ENCODE measurements around the gene USP12. TPM values are rescaled to one million over a fixed set of nuclear protein-coding genes. Genes with fewer than 3 reads are reported as not detected.

The USP12 gene
- total and polyA plus RNA-seq, 3 donors from 2014 or later = 24.3 to 30.2 (median 26.1) TPM

DNA sequence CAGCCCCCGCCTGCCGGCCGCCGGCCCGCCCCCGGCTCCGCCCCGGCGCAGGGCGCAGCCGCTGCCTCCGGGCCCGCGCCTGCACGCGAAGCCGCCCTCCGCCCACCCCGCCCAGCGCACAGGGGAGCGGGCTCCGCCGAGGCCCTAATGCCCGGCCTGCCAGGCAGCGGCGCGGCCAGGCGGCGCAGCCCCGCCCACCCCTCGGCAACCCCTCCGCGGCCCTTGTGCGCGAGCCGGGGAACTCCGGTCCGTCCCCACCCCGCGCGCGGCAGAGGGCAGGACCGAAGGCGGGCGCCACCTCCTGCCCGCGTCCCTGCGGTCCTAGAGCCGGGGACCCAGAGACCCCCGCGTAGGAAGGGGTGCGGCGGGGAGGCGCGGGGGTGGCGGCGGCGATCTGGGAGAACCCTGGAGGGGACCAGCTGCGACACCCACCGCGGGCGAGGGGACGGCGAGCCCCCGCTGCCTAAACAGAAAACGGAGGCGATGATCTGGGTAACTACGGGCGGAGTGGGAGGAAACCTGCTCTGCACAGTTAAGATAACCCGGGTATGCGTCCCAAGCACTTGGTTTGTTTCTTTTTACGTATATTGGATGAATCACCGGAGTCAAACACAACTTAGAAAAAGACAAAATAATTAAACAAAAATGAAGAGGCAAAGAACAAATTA, 350 bp upstream of the USP12 start:
- Histone ChIP-seq H3K4me3 (peak overlapping the region; percentile 81 to 87), H3K27me3 (no peaks in the 10 kb centered on the region), H3K9me3 (no peaks in the 10 kb centered on the region), H3K27ac (peak overlapping the region; percentile 61 to 96), H3K36me3 (ENCODE audit: low read depth, missing control alignments) (no peaks in the 10 kb centered on the region), H3K4me1 (peaks cover 12% of the 10 kb centered on the region)
- no peak for TF ChIP-seq POLR2A (IDR thresholded peaks at IDR 0.05)
- TF ChIP-seq, protein P1, sequence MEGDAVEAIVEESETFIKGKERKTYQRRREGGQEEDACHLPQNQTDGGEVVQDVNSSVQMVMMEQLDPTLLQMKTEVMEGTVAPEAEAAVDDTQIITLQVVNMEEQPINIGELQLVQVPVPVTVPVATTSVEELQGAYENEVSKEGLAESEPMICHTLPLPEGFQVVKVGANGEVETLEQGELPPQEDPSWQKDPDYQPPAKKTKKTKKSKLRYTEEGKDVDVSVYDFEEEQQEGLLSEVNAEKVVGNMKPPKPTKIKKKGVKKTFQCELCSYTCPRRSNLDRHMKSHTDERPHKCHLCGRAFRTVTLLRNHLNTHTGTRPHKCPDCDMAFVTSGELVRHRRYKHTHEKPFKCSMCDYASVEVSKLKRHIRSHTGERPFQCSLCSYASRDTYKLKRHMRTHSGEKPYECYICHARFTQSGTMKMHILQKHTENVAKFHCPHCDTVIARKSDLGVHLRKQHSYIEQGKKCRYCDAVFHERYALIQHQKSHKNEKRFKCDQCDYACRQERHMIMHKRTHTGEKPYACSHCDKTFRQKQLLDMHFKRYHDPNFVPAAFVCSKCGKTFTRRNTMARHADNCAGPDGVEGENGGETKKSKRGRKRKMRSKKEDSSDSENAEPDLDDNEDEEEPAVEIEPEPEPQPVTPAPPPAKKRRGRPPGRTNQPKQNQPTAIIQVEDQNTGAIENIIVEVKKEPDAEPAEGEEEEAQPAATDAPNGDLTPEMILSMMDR (IDR thresholded peaks at IDR 0.05) = no peak
- intact Hi-C loops (cut with DNase I; ENCODE audit: low total_unique reads) = no loop called here
- whole genome bisulfite sequencing, 2 donors = 0% methylated on average over 17 to 37 of the region's 73 CpGs
- DNase-seq = peak; percentile 91

DNA sequence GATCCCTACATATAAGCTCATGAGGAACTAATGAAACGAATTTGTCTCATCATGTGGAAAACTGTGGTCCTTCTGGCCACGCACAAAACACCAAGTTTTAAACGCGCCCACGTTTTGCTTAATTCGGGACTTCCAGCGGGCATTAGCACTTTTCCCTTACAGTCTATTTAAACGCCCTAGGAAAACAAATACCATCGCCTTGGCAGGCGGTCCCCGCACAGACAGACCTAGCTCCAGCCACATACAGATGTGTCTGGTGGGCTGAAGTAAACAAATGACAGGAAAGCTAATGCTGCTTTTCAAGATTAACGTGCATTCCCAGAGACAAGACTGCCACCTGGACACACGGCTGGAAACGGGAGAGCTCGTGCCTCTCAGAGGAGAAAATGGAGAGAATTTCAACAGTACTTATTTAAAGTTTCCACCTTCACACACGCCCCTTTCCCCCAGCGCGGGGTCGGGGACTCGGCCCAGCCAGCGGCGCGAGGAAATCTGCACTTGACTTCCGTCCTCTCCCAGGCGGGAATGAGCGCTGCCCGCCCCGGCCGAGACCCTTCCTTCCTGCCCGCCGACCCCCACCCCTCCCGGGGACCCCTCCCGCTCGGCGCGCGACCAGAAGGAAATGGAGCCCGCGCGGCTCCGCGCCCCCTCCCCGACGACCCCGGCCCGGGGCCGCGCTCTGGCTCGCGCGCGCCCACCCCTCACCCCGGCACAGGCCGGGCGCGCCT, 931 bp downstream of the USP12 start:
- peak overlapping the region; percentile 8 to 96 for H3K27ac ChIP-seq
- intact Hi-C loops (cut with DNase I; ENCODE audit: low total_unique reads) = no loop called here
- no peaks in the 10 kb centered on the region for H3K36me3 ChIP-seq (ENCODE audit: low read depth, missing control alignments)
- H3K9me3 ChIP-seq = no peaks in the 10 kb centered on the region
- no peaks in the 10 kb centered on the region for H3K27me3 ChIP-seq
- DNase-seq = peak; percentile 53
- TF ChIP-seq POLR2A (IDR thresholded peaks at IDR 0.05) = no peak
- peaks cover 12% of the 10 kb centered on the region for H3K4me1 ChIP-seq
- WGBS, 2 donors = 1 to 2% methylated on average over 16 to 40 of the region's 56 CpGs
- peak overlapping the region; percentile 54 to 87 for H3K4me3 ChIP-seq

DNA sequence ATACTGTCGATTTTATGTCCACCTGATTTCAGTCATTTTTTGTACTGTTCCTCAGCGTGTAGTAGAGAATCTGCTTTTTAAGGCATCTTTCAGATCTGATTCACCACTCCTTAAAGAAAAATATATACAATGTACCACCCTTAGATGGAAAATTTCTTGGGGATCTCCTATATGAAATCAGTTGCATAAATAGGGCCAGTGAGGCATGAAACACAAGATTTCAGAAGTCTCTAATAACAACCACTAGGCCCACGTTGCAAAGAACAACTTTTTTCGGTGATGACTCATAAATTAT, 1.4 kb downstream of the USP12 start:
- no peaks in the 10 kb centered on the region for H3K36me3 ChIP-seq (ENCODE audit: low read depth, missing control alignments)
- peak overlapping the region; percentile 8 to 96 for H3K27ac ChIP-seq
- TF ChIP-seq POLR2A (IDR thresholded peaks at IDR 0.05) = no peak
- TF ChIP-seq, protein P1 (IDR thresholded peaks at IDR 0.05) = no peak
- intact Hi-C loops (cut with DNase I; ENCODE audit: low total_unique reads) = no loop called here
- H3K4me1 ChIP-seq = peaks cover 17% of the 10 kb centered on the region
- H3K27me3 ChIP-seq = no peaks in the 10 kb centered on the region
- H3K9me3 ChIP-seq = no peaks in the 10 kb centered on the region
- H3K4me3 ChIP-seq = peak overlapping the region; percentile 54 to 87
- WGBS, 2 donors = 16 to 19% methylated on average over 4 of the region's 4 CpGs
- no peak for DNase-seq

DNA sequence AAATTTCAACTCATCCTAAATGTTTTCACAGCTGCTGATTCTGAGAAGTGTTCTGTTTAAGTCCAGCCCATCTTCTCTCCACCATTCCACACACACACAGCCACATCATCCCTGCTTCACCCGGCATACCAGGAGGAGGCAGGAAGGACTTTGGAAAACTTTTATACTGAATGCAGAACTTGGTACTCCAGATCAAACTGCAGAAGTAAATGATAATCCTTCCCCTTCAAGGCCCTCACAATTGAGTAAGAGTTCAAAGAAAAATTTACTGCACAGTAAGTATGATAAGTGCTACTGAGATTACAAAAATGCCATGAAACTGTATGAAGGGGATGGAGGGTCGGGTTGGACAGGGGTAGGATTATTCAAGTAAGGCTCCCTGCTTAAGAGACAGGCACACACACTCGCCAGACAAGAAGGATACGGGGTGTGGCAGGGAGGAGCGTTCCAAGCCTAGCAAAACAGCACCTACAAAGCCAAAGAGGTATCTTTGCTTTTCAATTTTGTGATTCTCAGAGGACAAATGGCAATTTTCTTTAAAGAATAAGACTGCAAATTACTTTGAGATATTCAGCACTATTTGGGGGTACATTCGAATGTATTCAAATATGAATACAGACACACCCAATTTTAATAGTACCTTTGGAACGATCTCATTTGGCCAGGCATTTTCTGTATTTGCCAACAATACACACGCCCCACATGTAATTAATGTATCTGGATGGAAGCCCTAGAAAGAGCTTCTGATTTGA, 2.5 kb downstream of the USP12 start:
- no peaks in the 10 kb centered on the region for H3K9me3 ChIP-seq
- peaks cover 17% of the 10 kb centered on the region for H3K4me1 ChIP-seq
- intact Hi-C loops (cut with DNase I; ENCODE audit: low total_unique reads) = no loop called here
- H3K4me3 ChIP-seq = no peak overlapping the region
- no peaks in the 10 kb centered on the region for H3K27me3 ChIP-seq
- TF ChIP-seq, protein P1 (IDR thresholded peaks at IDR 0.05) = no peak
- TF ChIP-seq POLR2A (IDR thresholded peaks at IDR 0.05) = no peak
- WGBS, 2 donors = 36 to 38% methylated on average over 8 of the region's 8 CpGs
- no peak for DNase-seq
- H3K36me3 ChIP-seq (ENCODE audit: low read depth, missing control alignments) = no peaks in the 10 kb centered on the region
- H3K27ac ChIP-seq = no peak overlapping the region

DNA sequence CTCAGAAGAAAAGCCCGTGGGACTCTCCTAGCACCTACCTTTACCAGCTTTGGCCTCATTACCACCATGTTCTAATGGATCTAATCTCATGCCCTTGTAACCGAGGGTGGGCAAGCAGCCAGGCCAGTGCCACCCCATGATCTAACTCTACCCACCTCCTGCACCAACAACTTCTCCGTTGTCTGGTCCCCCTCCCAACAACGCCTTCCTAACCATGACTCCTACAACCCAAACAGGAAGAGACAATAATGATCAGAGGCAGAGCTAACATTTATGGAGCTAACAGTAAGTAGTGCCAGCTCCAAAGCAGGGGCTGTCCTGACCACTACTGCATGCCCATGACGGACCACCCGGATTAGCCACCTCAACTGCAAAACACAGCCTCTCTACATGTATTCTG, 3.5 kb downstream of the USP12 start:
- no peak overlapping the region for H3K27ac ChIP-seq
- no peaks in the 10 kb centered on the region for H3K36me3 ChIP-seq (ENCODE audit: low read depth, missing control alignments)
- 45 to 50% methylated on average over 6 of the region's 6 CpGs for WGBS, 2 donors
- H3K27me3 ChIP-seq = no peaks in the 10 kb centered on the region
- peaks cover 17% of the 10 kb centered on the region for H3K4me1 ChIP-seq
- TF ChIP-seq, protein P1 (IDR thresholded peaks at IDR 0.05) = no peak
- TF ChIP-seq POLR2A (IDR thresholded peaks at IDR 0.05) = no peak
- no peak overlapping the region for H3K4me3 ChIP-seq
- no peaks in the 10 kb centered on the region for H3K9me3 ChIP-seq
- DNase-seq = no peak
- intact Hi-C loops (cut with DNase I; ENCODE audit: low total_unique reads) = no loop called here
